H9 (cell line): ENCODE results near the gene FSHR. TPM values are rescaled to one million over a fixed set of nuclear protein-coding genes. Genes with fewer than 3 reads are reported as not detected.

Experiments
- DNase-seq: peaks from one replicate; pipeline ENCODE4 v3.0.0-alpha.2; 2017
- H2AFZ ChIP-seq: one replicate; pipeline ENCODE4 v1.6.1; 2013; ENCODE audit warnings: mild to moderate bottlenecking, low read length, control low read depth, moderate library complexity
- H2AK5ac ChIP-seq: 2 replicates; pipeline ENCODE4 v1.6.1; 2013; ENCODE audit warnings: low read length, control low read depth, mixed read lengths; ENCODE audit not compliant: insufficient read length
- H2BK120ac ChIP-seq: one replicate; pipeline ENCODE4 v1.6.1; 2013; ENCODE audit warnings: low read depth, mild to moderate bottlenecking, low read length, control low read depth, inconsistent platforms; ENCODE audit not compliant: poor library complexity, severe bottlenecking
- H2BK12ac ChIP-seq: 2 replicates; pipeline ENCODE4 v1.6.1; 2013; ENCODE audit warnings: low read length, control low read depth, mixed read lengths, low read depth; ENCODE audit not compliant: insufficient read length
- H2BK15ac ChIP-seq: 2 replicates; pipeline ENCODE4 v1.6.1; 2013; ENCODE audit warnings: low read depth, low read length, control low read depth
- H2BK20ac ChIP-seq: one replicate; pipeline ENCODE4 v1.6.1; 2013; ENCODE audit warnings: low read depth, mild to moderate bottlenecking, low read length, control low read depth, inconsistent platforms; ENCODE audit not compliant: poor library complexity, severe bottlenecking
- H2BK5ac ChIP-seq: 2 replicates; pipeline ENCODE4 v1.6.1; 2013; ENCODE audit warnings: low read length, control low read depth, mixed read lengths; ENCODE audit not compliant: insufficient read length
- H3K14ac ChIP-seq: 2 replicates; pipeline ENCODE4 v1.6.1; 2013; ENCODE audit warnings: low read length, control low read depth; ENCODE audit not compliant: insufficient read depth
- H3K18ac ChIP-seq: 2 replicates; pipeline ENCODE4 v1.6.1; 2013; ENCODE audit warnings: low read depth, mild to moderate bottlenecking, mixed read lengths, low read length, control low read depth; ENCODE audit not compliant: insufficient read length
- H3K23ac ChIP-seq: 2 replicates; pipeline ENCODE4 v1.6.1; 2013; ENCODE audit warnings: low read length, control low read depth, mixed read lengths, low read depth; ENCODE audit not compliant: insufficient read length
- H3K23me2 ChIP-seq: 2 replicates; pipeline ENCODE4 v1.6.1; 2013; ENCODE audit warnings: low read depth, mild to moderate bottlenecking, mixed read lengths, low read length, control low read depth; ENCODE audit not compliant: insufficient read length, poor library complexity, severe bottlenecking
- H3K27ac ChIP-seq: 2 replicates; pipeline ENCODE4 v1.5.1; 2013; ENCODE audit warnings: low read length, control low read depth, mixed read lengths, low read depth; ENCODE audit not compliant: insufficient read length
- H3K27me3 ChIP-seq: 2 replicates; pipeline ENCODE4 v1.6.1; 2013; ENCODE audit warnings: low read length, control low read depth, inconsistent platforms; ENCODE audit not compliant: insufficient read depth
- H3K4ac ChIP-seq: 2 replicates; pipeline ENCODE4 v1.6.1; 2013; ENCODE audit warnings: low read depth, mild to moderate bottlenecking, control low read depth, inconsistent platforms, low read length, moderate library complexity
- H3K4me1 ChIP-seq: 2 replicates; pipeline ENCODE4 v1.6.1; 2013; ENCODE audit warnings: low read length, control low read depth, inconsistent platforms; ENCODE audit not compliant: insufficient read depth
- H3K4me2 ChIP-seq: 2 replicates; pipeline ENCODE4 v1.6.1; 2013; ENCODE audit warnings: low read length, control low read depth, mixed read lengths; ENCODE audit not compliant: insufficient read length, insufficient read depth
- H3K56ac ChIP-seq: 2 replicates; pipeline ENCODE4 v1.6.1; 2013; ENCODE audit warnings: low read depth, mild to moderate bottlenecking, mixed read lengths, low read length, control low read depth; ENCODE audit not compliant: insufficient read length
- H3K79me1 ChIP-seq: 2 replicates; pipeline ENCODE4 v1.6.1; 2013; ENCODE audit warnings: low read depth, mild to moderate bottlenecking, moderate library complexity, low read length, control low read depth, inconsistent platforms; ENCODE audit not compliant: insufficient read depth, poor library complexity, severe bottlenecking
- H3K79me2 ChIP-seq: 2 replicates; pipeline ENCODE4 v1.6.1; 2013; ENCODE audit warnings: low read length, control low read depth, inconsistent platforms; ENCODE audit not compliant: insufficient read depth
- H3K9ac ChIP-seq: 2 replicates; pipeline ENCODE4 v1.6.1; 2013; ENCODE audit warnings: low read length, control low read depth, mixed read lengths; ENCODE audit not compliant: insufficient read length; ENCODE audit errors: extremely low read depth
- H3K9me3 ChIP-seq: one replicate; pipeline ENCODE4 v1.6.1; 2013; ENCODE audit warnings: low read depth, low read length, inconsistent platforms; ENCODE audit not compliant: control insufficient read depth
- H3T11ph ChIP-seq: one replicate; pipeline ENCODE4 v1.6.1; 2013; ENCODE audit warnings: mild to moderate bottlenecking, low read length, control low read depth, inconsistent platforms
- H4K20me1 ChIP-seq: one replicate; pipeline ENCODE4 v1.6.1; 2013; ENCODE audit not compliant: control insufficient read depth, insufficient read length, insufficient read depth
- H4K5ac ChIP-seq: 2 replicates; pipeline ENCODE4 v1.6.1; 2013; ENCODE audit warnings: low read depth, mild to moderate bottlenecking, mixed read lengths, low read length, control low read depth; ENCODE audit not compliant: insufficient read length
- H4K8ac ChIP-seq: replicated peaks from 2 replicates; pipeline ENCODE4 v1.6.1; 2013; ENCODE audit warnings: low read length, control low read depth, mixed read lengths, low read depth; ENCODE audit not compliant: insufficient read length
- H4K91ac ChIP-seq: 2 replicates; pipeline ENCODE4 v1.6.1; 2013; ENCODE audit warnings: low read depth, mild to moderate bottlenecking, moderate library complexity, mixed read lengths, low read length, control low read depth; ENCODE audit not compliant: insufficient read length
- H3K27ac Mint-ChIP-seq, 3 experiments: 2 replicates in 2 of 3; 3 replicates in 1 of 3; pipeline ENCODE4 v1.8.0; 2020 to 2021; ENCODE audit warnings: mixed read lengths in 3 of 3, mild to moderate bottlenecking in 1 of 3, moderate library complexity in 1 of 3
- H3K27me3 Mint-ChIP-seq: 2 replicates; pipeline ENCODE4 v1.8.0; 2021; ENCODE audit warnings: low read depth, mild to moderate bottlenecking, moderate library complexity, mixed read lengths
- H3K36me3 Mint-ChIP-seq, 3 experiments: 2 replicates in 2 of 3; 3 replicates in 1 of 3; pipeline ENCODE4 v1.8.0; 2020 to 2021; ENCODE audit warnings: low read depth in 3 of 3, mixed read lengths in 3 of 3; ENCODE audit not compliant: insufficient read depth in 1 of 3
- H3K4me1 Mint-ChIP-seq, 2 experiments: 2 replicates each; pipeline ENCODE4 v1.8.0; 2020; ENCODE audit warnings: mixed read lengths in 2 of 2
- H3K4me3 Mint-ChIP-seq, 2 experiments: 2 replicates in 1 of 2; 3 replicates in 1 of 2; pipeline ENCODE4 v1.8.0; 2020 to 2021; ENCODE audit warnings: mild to moderate bottlenecking in 2 of 2, mixed read lengths in 2 of 2, moderate library complexity in 1 of 2
- H3K9me3 Mint-ChIP-seq, 2 experiments: 2 replicates in 1 of 2; 3 replicates in 1 of 2; pipeline ENCODE4 v1.8.0; 2020; ENCODE audit warnings: mild to moderate bottlenecking in 2 of 2, mixed read lengths in 2 of 2, moderate library complexity in 1 of 2
- WGBS: extraction: QIAGEN DNeasy Blood & Tissue Kit; methylation state at CpG from one replicate; pipeline ENCODE4 v1.1.7; 2013; ENCODE audit warnings: missing lambda C conversion rate, low lambda C conversion rate, mixed read lengths; ENCODE audit not compliant: insufficient read length; ENCODE audit errors: extremely low coverage; 5-methylcytosine and 5-hydroxymethylcytosine counted together
- total RNA-seq: library from RNA; stranded (reverse); gene quantifications from 2 replicates; pipeline ENCODE4 v1.2.1, GENCODE V29; 2021
- TF ChIP-seq, protein P1 (sequence below): fragments of 200-600 bp; sonication (generic); conservative IDR thresholded peaks from 3 replicates; pipeline ENCODE4 v1.8.0; 2021; ENCODE audit warnings: antibody characterized with exemption, mild to moderate bottlenecking

FSHR gene
- total RNA-seq, 1 experiment from 2014 or later: not detected

GRCh38 chr2:49070716-49071115 is 83.6 kb downstream of the FSHR start:
- Histone ChIP-seq H4K8ac (no peak overlapping the region), H3K27ac (no peak overlapping the region), H2BK15ac (no peak overlapping the region), H3K79me2 (no peaks in the 10 kb centered on the region), H3K9me3 (no peaks in the 10 kb centered on the region), H2BK20ac (no peak overlapping the region), H2BK5ac (no peak overlapping the region), H2BK120ac (no peak overlapping the region), H2AFZ (no peak overlapping the region), H3K27me3 (no peaks in the 10 kb centered on the region), H4K5ac (no peak overlapping the region), H3K4me2 (no peak overlapping the region), H3K4ac (no peak overlapping the region), H3K56ac (no peak overlapping the region), H3K4me1 (no peaks in the 10 kb centered on the region), H4K20me1 (no peaks in the 10 kb centered on the region), H3K18ac (no peak overlapping the region), H2BK12ac (no peak overlapping the region), H3K14ac (no peak overlapping the region), H2AK5ac (no peak overlapping the region), H4K91ac (no peak overlapping the region), H3T11ph (no peak overlapping the region), H3K23ac (no peak overlapping the region), H3K79me1 (no peaks in the 10 kb centered on the region), H3K23me2 (no peaks in the 10 kb centered on the region), H3K9ac (no peak overlapping the region)
- TF ChIP-seq, protein P1, sequence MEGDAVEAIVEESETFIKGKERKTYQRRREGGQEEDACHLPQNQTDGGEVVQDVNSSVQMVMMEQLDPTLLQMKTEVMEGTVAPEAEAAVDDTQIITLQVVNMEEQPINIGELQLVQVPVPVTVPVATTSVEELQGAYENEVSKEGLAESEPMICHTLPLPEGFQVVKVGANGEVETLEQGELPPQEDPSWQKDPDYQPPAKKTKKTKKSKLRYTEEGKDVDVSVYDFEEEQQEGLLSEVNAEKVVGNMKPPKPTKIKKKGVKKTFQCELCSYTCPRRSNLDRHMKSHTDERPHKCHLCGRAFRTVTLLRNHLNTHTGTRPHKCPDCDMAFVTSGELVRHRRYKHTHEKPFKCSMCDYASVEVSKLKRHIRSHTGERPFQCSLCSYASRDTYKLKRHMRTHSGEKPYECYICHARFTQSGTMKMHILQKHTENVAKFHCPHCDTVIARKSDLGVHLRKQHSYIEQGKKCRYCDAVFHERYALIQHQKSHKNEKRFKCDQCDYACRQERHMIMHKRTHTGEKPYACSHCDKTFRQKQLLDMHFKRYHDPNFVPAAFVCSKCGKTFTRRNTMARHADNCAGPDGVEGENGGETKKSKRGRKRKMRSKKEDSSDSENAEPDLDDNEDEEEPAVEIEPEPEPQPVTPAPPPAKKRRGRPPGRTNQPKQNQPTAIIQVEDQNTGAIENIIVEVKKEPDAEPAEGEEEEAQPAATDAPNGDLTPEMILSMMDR: no peak
- Mint-ChIP-seq H3K27me3 (no peaks in the 10 kb centered on the region), H3K4me1 (no peaks in the 10 kb centered on the region), H3K9me3 (peaks cover 9 to 16% of the 10 kb centered on the region in 2 experiments), H3K27ac (no peak overlapping the region), H3K4me3 (no peak overlapping the region), H3K36me3 (peaks cover 0 to 16% (median 0%) of the 10 kb centered on the region in 3 experiments; a peak in 2 of 7 replicates)
- no peak for DNase-seq
- WGBS: no CpG with 5 or more reads among the region's 2 CpGs
